Fibroblast of mammary gland (primary cell): ENCODE results near the gene PHTF1.
"Not testable (repeated sequence)": the region's sequence is repeated elsewhere in the genome, so short reads cannot be mapped to it uniquely, and the experiment has no call there.

Source experiments
- DNase-seq: peaks from one replicate; pipeline ENCODE4 v3.0.0-alpha.2; 2010; ENCODE audit warnings: low read depth
- H3K4me3 ChIP-seq: 2 replicates; pipeline ENCODE4 v1.5.1; 2011; ENCODE audit warnings: low read depth, mild to moderate bottlenecking, low read length, moderate library complexity; ENCODE audit not compliant: control insufficient read depth
- CTCF ChIP-seq: conservative IDR thresholded peaks from 2 replicates; pipeline ENCODE4 v1.5.1; 2011; ENCODE audit warnings: low read depth, low read length, inconsistent platforms; ENCODE audit not compliant: control insufficient read depth, insufficient read depth

The PHTF1 gene

GRCh38 chr1:113763661-113764060 is 4.4 kb upstream of the PHTF1 start:
- TF ChIP-seq CTCF: no peak
- no peak overlapping the region for H3K4me3 ChIP-seq
- DNase-seq: no peak

- no peak for TF ChIP-seq CTCF
- no peak overlapping the region for H3K4me3 ChIP-seq
- DNase-seq: no peak
Observed at GRCh38 chr1:113761937-113762336, 2.7 kb upstream of the PHTF1 start.

GRCh38 chr1:113760102-113761080 is 1.1 kb upstream of the PHTF1 start:
- TF ChIP-seq CTCF: no peak
- no peak for DNase-seq
- H3K4me3 ChIP-seq: peak overlapping the region; percentile 86

GRCh38 chr1:113758631-113759332 is 504 bp downstream of the PHTF1 start:
- no peak for TF ChIP-seq CTCF
- DNase-seq: peak; percentile 48
- H3K4me3 ChIP-seq: peak overlapping the region; percentile 86

- no peak for DNase-seq
- H3K4me3 ChIP-seq: no peak overlapping the region
- TF ChIP-seq CTCF: no peak
Observed at GRCh38 chr1:113756461-113756860, 2.8 kb downstream of the PHTF1 start.

GRCh38 chr1:113753333-113753732 is 6.0 kb downstream of the PHTF1 start:
- DNase-seq, H3K4me3 ChIP-seq: not testable (repeated sequence)

- DNase-seq: no peak
- H3K4me3 ChIP-seq: no peak overlapping the region
- no peak for TF ChIP-seq CTCF
Observed at GRCh38 chr1:113751516-113751915, 7.8 kb downstream of the PHTF1 start.
